ENCODE results near the gene SLC16A13.

DNA sequence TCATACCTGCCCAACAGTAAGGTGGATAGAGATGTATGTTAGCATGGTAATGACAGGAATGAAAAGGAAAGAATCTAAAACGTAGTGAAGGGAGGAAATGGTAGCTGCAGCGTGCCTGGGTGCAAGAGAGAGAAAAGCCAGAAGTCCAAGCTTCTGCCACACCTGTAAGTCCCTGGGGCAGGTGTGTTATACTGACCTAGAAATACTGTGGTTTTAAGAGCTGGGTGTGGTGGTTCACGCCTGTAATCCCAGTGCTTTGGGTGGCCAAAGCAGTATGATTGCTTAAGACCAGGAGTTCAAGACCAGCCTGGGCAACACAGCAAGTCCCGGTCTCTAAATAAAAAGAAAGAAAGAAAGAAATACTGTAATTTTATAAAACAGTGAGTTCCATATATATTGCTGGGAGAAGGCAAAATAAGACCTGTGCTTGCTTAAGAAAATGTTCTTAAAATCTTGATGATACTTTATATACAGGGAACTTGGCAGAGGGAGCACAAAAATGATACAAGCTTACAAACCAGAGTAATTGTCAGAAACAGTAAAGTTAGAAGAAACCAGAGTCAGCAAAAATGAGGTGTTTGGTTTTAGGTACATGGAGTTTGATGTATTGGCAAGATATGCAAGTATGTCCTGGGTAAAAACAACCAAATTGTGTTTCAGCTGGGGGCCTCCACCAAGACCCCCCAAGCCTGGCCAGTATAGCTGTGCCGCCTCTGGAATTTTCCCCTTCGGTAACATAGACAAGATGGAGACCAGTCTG is 33.3 kb upstream of the SLC16A13 start:
- no peak for TF ChIP-seq POLR2AphosphoS5 (IDR thresholded peaks at IDR 0.05; ENCODE audit: borderline replicate concordance, low read depth, low read length)
- no peak for TF ChIP-seq EZH2 (IDR thresholded peaks at IDR 0.05)

Data from SK-N-MC (cell line).